IMR-90 (cell line): ENCODE measurements around the gene CEACAM21. TPM values are rescaled to one million over a fixed set of nuclear protein-coding genes. Genes with fewer than 3 reads are reported as not detected.

ENCODE experiments used
- ATAC-seq: fragments of 200-7000 bp; cut with Tn5 transposase; 2 replicates; pipeline ENCODE4 v1.9.1; 2020; ENCODE audit warnings: low read depth, mild to moderate bottlenecking, moderate library complexity
- BruUV-seq: library from RNA; stranded (reverse); fragments of 400-500 nt; replicated peaks from 2 replicates; lab custom pipeline; 2021; lab: Mats Ljungman, UMichigan
- CTCF ChIA-PET: fragments of 300-600 bp; formaldehyde crosslinking; extraction: SDS; loops from one replicate; lab custom pipeline; 2021; ENCODE audit warnings: antibody characterized with exemption; lab: Yijun Ruan, JAX
- POLR2A ChIA-PET: fragments of 300-600 bp; sonication (Branson Sonifier 250); formaldehyde crosslinking; loops from one replicate; lab custom pipeline; 2022; ENCODE audit warnings: antibody characterized with exemption; ENCODE audit not compliant: unreplicated experiment; lab: Charles Lee
- DNase-seq: peaks from one replicate; pipeline ENCODE4 v3.0.0; 2013
- H2AFZ ChIP-seq: replicated peaks from 2 replicates; pipeline ENCODE3; 2013; ENCODE audit warnings: low read length, mild to moderate bottlenecking; ENCODE audit not compliant: poor library complexity
- H2AK5ac ChIP-seq: 2 replicates; pipeline ENCODE4 v1.6.1; 2013; ENCODE audit warnings: low read depth, low read length, inconsistent platforms
- H2AK9ac ChIP-seq: replicated peaks from 2 replicates; pipeline ENCODE3; 2013; ENCODE audit warnings: mild to moderate bottlenecking, low read depth, low read length, moderate library complexity; ENCODE audit not compliant: poor library complexity
- H2BK120ac ChIP-seq: 2 replicates; pipeline ENCODE4 v1.6.1; 2013; ENCODE audit warnings: low read depth, low read length, inconsistent platforms
- H2BK15ac ChIP-seq: 3 replicates; pipeline ENCODE4 v1.6.1; 2013; ENCODE audit warnings: low read depth, low read length, inconsistent platforms
- H2BK20ac ChIP-seq: 2 replicates; pipeline ENCODE4 v1.6.1; 2013; ENCODE audit warnings: low read depth, mild to moderate bottlenecking, inconsistent platforms, low read length, moderate library complexity
- H2BK5ac ChIP-seq: 2 replicates; pipeline ENCODE4 v1.6.1; 2013; ENCODE audit warnings: mild to moderate bottlenecking, low read depth, low read length, inconsistent platforms; ENCODE audit not compliant: poor library complexity, severe bottlenecking
- H3K14ac ChIP-seq: replicated peaks from 2 replicates; pipeline ENCODE4 v1.6.1; 2013; ENCODE audit warnings: low read depth, low read length, inconsistent platforms
- H3K18ac ChIP-seq: 2 replicates; pipeline ENCODE4 v1.6.1; 2013; ENCODE audit warnings: low read depth, low read length, control low read depth
- H3K23ac ChIP-seq: 2 replicates; pipeline ENCODE4 v1.6.1; 2013; ENCODE audit warnings: low read depth, low read length, inconsistent platforms
- H3K27ac ChIP-seq: 2 replicates; pipeline ENCODE4 v1.5.1; 2013; ENCODE audit warnings: mild to moderate bottlenecking, control low read depth, low read length; ENCODE audit not compliant: insufficient read depth
- H3K27me3 ChIP-seq: 2 replicates; pipeline ENCODE4 v1.6.1; 2013; ENCODE audit warnings: low read length; ENCODE audit not compliant: control insufficient read depth, insufficient read depth
- H3K36me3 ChIP-seq: 2 replicates; pipeline ENCODE4 v1.6.1; 2013; ENCODE audit warnings: low read length, mixed read lengths; ENCODE audit not compliant: control insufficient read depth, insufficient read depth
- H3K4ac ChIP-seq: 2 replicates; pipeline ENCODE4 v1.6.1; 2013; ENCODE audit warnings: low read depth, low read length, inconsistent platforms
- H3K4me1 ChIP-seq: 2 replicates; pipeline ENCODE4 v1.6.1; 2013; ENCODE audit warnings: low read length, mixed read lengths; ENCODE audit not compliant: control insufficient read depth, insufficient read depth
- H3K4me2 ChIP-seq: 2 replicates; pipeline ENCODE4 v1.6.1; 2013; ENCODE audit warnings: low read depth, mild to moderate bottlenecking, control low read depth, low read length, moderate library complexity
- H3K4me3 ChIP-seq: 2 replicates; pipeline ENCODE4 v1.5.1; 2013; ENCODE audit warnings: low read depth, mild to moderate bottlenecking, control low read depth, low read length, moderate library complexity; ENCODE audit not compliant: insufficient read depth
- H3K56ac ChIP-seq: 2 replicates; pipeline ENCODE4 v1.6.1; 2013; ENCODE audit warnings: low read length, inconsistent platforms; ENCODE audit not compliant: insufficient read depth; ENCODE audit errors: extremely low read depth
- H3K79me1 ChIP-seq, 2 experiments: 2 replicates each; pipeline ENCODE4 v1.6.1; 2013; ENCODE audit warnings: low read length in 2 of 2, inconsistent platforms in 1 of 2, low read depth in 1 of 2
- H3K9ac ChIP-seq: 2 replicates; pipeline ENCODE4 v1.6.1; 2013; ENCODE audit warnings: low read depth, low read length, control low read depth
- H3K9me1 ChIP-seq: 2 replicates; pipeline ENCODE4 v1.6.1; 2013; ENCODE audit warnings: low read length, inconsistent platforms; ENCODE audit not compliant: insufficient read depth
- H3K9me3 ChIP-seq: 2 replicates; pipeline ENCODE4 v1.6.1; 2013; ENCODE audit warnings: low read length; ENCODE audit not compliant: control insufficient read depth, insufficient read depth
- H4K20me1 ChIP-seq: 2 replicates; pipeline ENCODE4 v1.6.1; 2013; ENCODE audit warnings: low read length, inconsistent platforms; ENCODE audit not compliant: insufficient read depth
- H4K5ac ChIP-seq: 2 replicates; pipeline ENCODE4 v1.6.1; 2013; ENCODE audit warnings: mild to moderate bottlenecking, low read depth, low read length, control low read depth
- H4K8ac ChIP-seq, 2 experiments: 2 replicates each; pipeline ENCODE4 v1.6.1; 2013; ENCODE audit warnings: low read depth in 2 of 2, low read length in 2 of 2, control low read depth in 1 of 2, inconsistent platforms in 1 of 2
- H4K91ac ChIP-seq: 2 replicates; pipeline ENCODE4 v1.6.1; 2013; ENCODE audit warnings: low read depth, low read length, inconsistent platforms; ENCODE audit not compliant: insufficient read depth
- MAFK ChIP-seq: IDR thresholded peaks from 2 replicates; pipeline ENCODE4 v1.6.1; 2012; ENCODE audit warnings: low read depth, low read length, improper control_type of control experiment
- MXI1 ChIP-seq: IDR thresholded peaks from 2 replicates; pipeline ENCODE4 v1.6.1; 2012; ENCODE audit warnings: low read depth, mild to moderate bottlenecking, low read length, moderate library complexity, borderline replicate concordance
- NFE2L2 ChIP-seq: fragments of 150-350 bp; IDR thresholded peaks from 2 replicates; pipeline ENCODE4 v1.6.1; 2016; ENCODE audit warnings: low read depth, mild to moderate bottlenecking, low read length
- RAD21 ChIP-seq: IDR thresholded peaks from 2 replicates; pipeline ENCODE4 v1.6.1; 2012; ENCODE audit warnings: low read length, improper control_type of control experiment
- SMC3 ChIP-seq: fragments of 150-350 bp; IDR thresholded peaks from 2 replicates; pipeline ENCODE4 v1.6.1; 2016; ENCODE audit warnings: low read depth, mild to moderate bottlenecking, antibody characterized with exemption, low read length, moderate library complexity
- WGBS, 2 experiments: methylation state at CpG; one replicate each; pipeline versions ENCODE4 v1.1.5 to v1.1.7; 2013; ENCODE audit warnings: missing lambda C conversion rate in 2 of 2; ENCODE audit not compliant: insufficient read length in 1 of 2; ENCODE audit errors: extremely low coverage in 2 of 2; 5-methylcytosine and 5-hydroxymethylcytosine counted together
- dilution Hi-C: fragments of 300-500 bp; cut with HindIII; formaldehyde crosslinking; loops from one replicate; pipeline ENCODE4 v1.14.3; 2018; ENCODE audit warnings: low sequenced_read_pairs; ENCODE audit not compliant: unreplicated experiment
- in situ Hi-C: fragments of 300-500 bp; cut with MboI; formaldehyde crosslinking; loops from 3 replicates; pipeline ENCODE4 v1.14.3; 2019; ENCODE audit warnings: low sequenced_read_pairs, inconsistent platforms, mixed read lengths
- intact Hi-C: fragments of 100-400 bp; cut with micrococcal nuclease; formaldehyde crosslinking; loops from 2 replicates; pipeline ENCODE4 v1.10.0; 2022
- polyA plus RNA-seq, 3 experiments: library from polyadenylated mRNA; depleted of rRNA; stranded (reverse); fragments of >200 nt; gene quantifications; 2 replicates each; pipeline ENCODE4 v1.2.3, GENCODE V29; 2012; ENCODE audit warnings: low replicate concordance in 1 of 3
- total RNA-seq: library from RNA; depleted of rRNA; stranded (reverse); fragments of >200 nt; gene quantifications from 2 replicates; pipeline ENCODE4 v1.2.3, GENCODE V29; 2012; rRNA removed

CEACAM21 gene
- total and polyA plus RNA-seq, 2 of the 4 experiments (the other 2 are of a cell fraction), result not detected

- H3K36me3 ChIP-seq, result no peaks in the 10 kb centered on the region
- H3K4me1 ChIP-seq, result no peaks in the 10 kb centered on the region
- in situ Hi-C loops (no loop called here), dilution Hi-C loops (no loop called here), intact Hi-C loops (no loop called here)
- WGBS, 2 experiments, result 17% methylated on average over 1 of the region's 8 CpGs; no CpG with 5 or more reads in 1 of the 2 experiments
- H3K9me1 ChIP-seq, result no peaks in the 10 kb centered on the region
- H3K56ac ChIP-seq, result no peak overlapping the region
- no peaks in the 10 kb centered on the region for H4K20me1 ChIP-seq
- no peak overlapping the region for H3K9ac ChIP-seq
- H3K18ac ChIP-seq, result no peak overlapping the region
- no peaks in the 10 kb centered on the region for H3K9me3 ChIP-seq
- no peak overlapping the region for H3K4me3 ChIP-seq
- no peaks in the 10 kb centered on the region for H3K79me1 ChIP-seq
- no peak overlapping the region for H3K23ac ChIP-seq
- H2AK5ac ChIP-seq, result no peak overlapping the region
- H2BK20ac ChIP-seq, result no peak overlapping the region
- no peak overlapping the region for H4K91ac ChIP-seq
- POLR2A ChIA-PET, result no interaction called here
- no peak overlapping the region for H3K4me2 ChIP-seq
- H2AFZ ChIP-seq, result no peak overlapping the region
- H4K8ac ChIP-seq, result no peak overlapping the region
- ATAC-seq (no peak), DNase-seq (no peak)
- BruUV-seq, result no TSS peak
- H2BK5ac ChIP-seq, result no peak overlapping the region
- H2BK15ac ChIP-seq, result no peak overlapping the region
- CTCF ChIA-PET, result no interaction called here
- H3K14ac ChIP-seq, result no peak overlapping the region
- no peak for TF ChIP-seq MXI1
- no peak for TF ChIP-seq MAFK
- no peak for TF ChIP-seq NFE2L2
- TF ChIP-seq SMC3, result no peak
- TF ChIP-seq RAD21, result no peak
- no peak overlapping the region for H3K27ac ChIP-seq
- H4K5ac ChIP-seq, result no peak overlapping the region
- H2AK9ac ChIP-seq, result no peak overlapping the region
- H3K27me3 ChIP-seq, result peaks cover 2% of the 10 kb centered on the region; the same call in 1 of the 2 replicates
- H2BK120ac ChIP-seq, result no peak overlapping the region
- H3K4ac ChIP-seq, result no peak overlapping the region
Measured at GRCh38 chr19:41627966-41628675, 52.2 kb downstream of the CEACAM21 start.

Other genes starting within 250 kb of the CEACAM21 start
- 3.2 and 3.9 TPM in 2 replicates for gene TGFB1, start 222.2 kb upstream of the CEACAM21 start, total RNA-seq
- gene TGFB1, start 222.2 kb upstream of the CEACAM21 start, polyA plus RNA-seq (2012; rRNA removed), result 26.7 and 27.8 TPM in 2 replicates
- gene B9D2, start 212.0 kb upstream of the CEACAM21 start, total RNA-seq, result 4.7 and 6.1 TPM in 2 replicates
- gene B9D2, start 212.0 kb upstream of the CEACAM21 start, polyA plus RNA-seq (2012; rRNA removed), result 9.7 and 11.5 TPM in 2 replicates
- gene TMEM91, start 199.6 kb upstream of the CEACAM21 start, total RNA-seq, result 1.4 and 1.9 TPM in 2 replicates
- gene TMEM91, start 199.6 kb upstream of the CEACAM21 start, polyA plus RNA-seq (2012; rRNA removed), result 4.8 and 5.5 TPM in 2 replicates
- 11.4 and 19.0 TPM in 2 replicates for gene EXOSC5, start 178.8 kb upstream of the CEACAM21 start, total RNA-seq
- 25.2 and 34.0 TPM in 2 replicates for gene EXOSC5, start 178.8 kb upstream of the CEACAM21 start, polyA plus RNA-seq (2012; rRNA removed)
- 6.4 and 7.7 TPM in 2 replicates for gene BCKDHA, start 178.3 kb upstream of the CEACAM21 start, total RNA-seq
- 7.6 and 9.6 TPM in 2 replicates for gene BCKDHA, start 178.3 kb upstream of the CEACAM21 start, polyA plus RNA-seq (2012; rRNA removed)
- gene B3GNT8, start 148.8 kb upstream of the CEACAM21 start, total RNA-seq, result under 0.01 and 0.36 TPM in 2 replicates
- gene B3GNT8, start 148.8 kb upstream of the CEACAM21 start, polyA plus RNA-seq (2012; rRNA removed), result 0.30 and 0.36 TPM in 2 replicates
- 50.8 and 52.5 TPM in 2 replicates for gene DMAC2, start 136.3 kb upstream of the CEACAM21 start, total RNA-seq
- 72.2 and 78.5 TPM in 2 replicates for gene DMAC2, start 136.3 kb upstream of the CEACAM21 start, polyA plus RNA-seq (2012; rRNA removed)
- not detected in 2 replicates for gene ERICH4, start 133.0 kb upstream of the CEACAM21 start, total RNA-seq
- not detected in 2 replicates for gene ERICH4, start 133.0 kb upstream of the CEACAM21 start, polyA plus RNA-seq (2012; rRNA removed)
- not detected in 2 replicates for gene CEACAM4, start 50.9 kb downstream of the CEACAM21 start, total RNA-seq
- not detected in 2 replicates for gene CEACAM4, start 50.9 kb downstream of the CEACAM21 start, polyA plus RNA-seq (2012; rRNA removed)
- not detected in 2 replicates for gene CEACAM7, start 112.1 kb downstream of the CEACAM21 start, total RNA-seq
- not detected in 2 replicates for gene CEACAM7, start 112.1 kb downstream of the CEACAM21 start, polyA plus RNA-seq (2012; rRNA removed)
- not detected in 2 replicates for gene CEACAM5, start 132.5 kb downstream of the CEACAM21 start, total RNA-seq
- not detected in 2 replicates for gene CEACAM5, start 132.5 kb downstream of the CEACAM21 start, polyA plus RNA-seq (2012; rRNA removed)
- not detected in 2 replicates for gene CEACAM6, start 179.4 kb downstream of the CEACAM21 start, total RNA-seq
- gene CEACAM6, start 179.4 kb downstream of the CEACAM21 start, polyA plus RNA-seq (2012; rRNA removed), result not detected in 2 replicates
- not detected in 2 replicates for gene CEACAM3, start 220.4 kb downstream of the CEACAM21 start, total RNA-seq
- gene CEACAM3, start 220.4 kb downstream of the CEACAM21 start, polyA plus RNA-seq (2012; rRNA removed), result not detected in 2 replicates